Tongue (tissue), 2 donors: ENCODE measurements around the gene WDR7. TPM values are rescaled to one million over a fixed set of nuclear protein-coding genes. Genes with fewer than 3 reads are reported as not detected.
A peak's percentile ranks its signal among the peaks of the same experiment; 100 is the strongest.

ENCODE experiments used
- DNase-seq: peaks from one replicate; pipeline ENCODE4 v3.0.0-alpha.2; 2015
- total RNA-seq: library from RNA; depleted of rRNA; stranded (reverse); fragments of >200 nt; gene quantifications from one replicate; pipeline ENCODE4 v1.2.3, GENCODE V29; 2014

The WDR7 gene
- 34.7 TPM for total RNA-seq

GRCh38 chr18:56650944-56651770 is at the start of gene WDR7:
WDR7 (plus strand) TSS chr18:56651359; CDS start chr18:56672516, 21,157 bp downstream.
- peak; percentile 99 for DNase-seq

GRCh38 chr18:56606618-56607017 is 44.5 kb upstream of the WDR7 start:
- no peak for DNase-seq

- no peak for DNase-seq
Measured at GRCh38 chr18:56615738-56616520, 35.2 kb upstream of the WDR7 start.

GRCh38 chr18:56627991-56628390 is 23.2 kb upstream of the WDR7 start:
- DNase-seq = no peak

- DNase-seq = no peak
Measured at GRCh38 chr18:56632070-56633022, 18.8 kb upstream of the WDR7 start.

- DNase-seq = no peak
Measured at GRCh38 chr18:56635007-56635406, 16.2 kb upstream of the WDR7 start.

- DNase-seq = peak; percentile 26
Measured at GRCh38 chr18:56637176-56637575, 14.0 kb upstream of the WDR7 start.

GRCh38 chr18:56637711-56638231 is 13.4 kb upstream of the WDR7 start:
- peak; percentile 56 for DNase-seq

- peak; percentile 100 for DNase-seq
Measured at GRCh38 chr18:56638232-56639103, 12.7 kb upstream of the WDR7 start, which contains the start of gene TXNL1. TXNL1 (minus strand) TSS chr18:56638592; CDS start chr18:56638440, 152 bp downstream.

GRCh38 chr18:56639104-56639381 is 12.1 kb upstream of the WDR7 start:
- DNase-seq = no peak

- DNase-seq = no peak
Measured at GRCh38 chr18:56639571-56639970, 11.6 kb upstream of the WDR7 start.

- no peak for DNase-seq
Measured at GRCh38 chr18:56641714-56642337, 9.3 kb upstream of the WDR7 start.

GRCh38 chr18:56643381-56643780 is 7.8 kb upstream of the WDR7 start:
- no peak for DNase-seq

- DNase-seq = no peak
Measured at GRCh38 chr18:56645415-56646016, 5.6 kb upstream of the WDR7 start.

GRCh38 chr18:56647071-56647470 is 4.1 kb upstream of the WDR7 start:
- DNase-seq = no peak

GRCh38 chr18:56647951-56648893 is 2.9 kb upstream of the WDR7 start:
- no peak for DNase-seq

- DNase-seq = no peak
Measured at GRCh38 chr18:56649996-56650395, 1.2 kb upstream of the WDR7 start.

GRCh38 chr18:56651771-56652092 is 573 bp downstream of the WDR7 start:
- no peak for DNase-seq

GRCh38 chr18:56652802-56653201 is 1.6 kb downstream of the WDR7 start:
- DNase-seq = no peak
